ENCODE results near the gene KRT14. TPM values are rescaled to one million over a fixed set of nuclear protein-coding genes. Genes with fewer than 3 reads are reported as not detected.

KRT14 gene
- total and polyA plus RNA-seq, 2 experiments from 2014 or later, result not detected

- TF ChIP-seq ZNF462 (CRISPR knock-in tag; IDR thresholded peaks at IDR 0.05), result no peak
- TF ChIP-seq CTCF (conservative IDR thresholded peaks at IDR 0.05; ENCODE audit: low read depth in 2 of 2), result no peak
- TF ChIP-seq ETS1 (IDR thresholded peaks at IDR 0.05), result no peak
- TF ChIP-seq ZNF331 (CRISPR knock-in tag; IDR thresholded peaks at IDR 0.05; ENCODE audit: low read depth), result no peak
These were observed 31.0 kb upstream of the KRT14 start (continued) for GRCh38 chr17:41617698-41618097.

- Histone ChIP-seq H3K27me3 (ENCODE audit: insufficient read depth) (no peaks in the 10 kb centered on the region), H3K4me3 (no peak overlapping the region), H3K27ac (ENCODE audit: low read depth) (no peak overlapping the region), H3K79me2 (replicated peaks; ENCODE audit: insufficient read depth) (no peaks in the 10 kb centered on the region), H4K20me1 (replicated peaks; ENCODE audit: insufficient read depth) (no peaks in the 10 kb centered on the region), H3K36me3 (ENCODE audit: insufficient read depth) (no peaks in the 10 kb centered on the region), H3K4me1 (ENCODE audit: insufficient read depth) (no peaks in the 10 kb centered on the region), H2AFZ (no peak overlapping the region), H3F3A (replicated peaks; ENCODE audit: low read depth) (no peaks in the 10 kb centered on the region), H3K4me2 (no peak overlapping the region), H3K9me2 (ENCODE audit: insufficient read depth) (no peaks in the 10 kb centered on the region)
- Mint-ChIP-seq H3K27ac (no peak overlapping the region), H3K27me3 (ENCODE audit: insufficient read depth, low read depth, poor library complexity) (peaks cover 21% of the 10 kb centered on the region), H3K4me1 (peaks cover 17% of the 10 kb centered on the region; the same call in 2 of the 3 replicates), H3K4me3 (no peak overlapping the region), H3K36me3 (ENCODE audit: low read depth) (no peaks in the 10 kb centered on the region), H3K9me3 (no peaks in the 10 kb centered on the region; the same call in 2 of the 3 replicates)
- TF ChIP-seq POLR2AphosphoS5 (IDR thresholded peaks at IDR 0.05; ENCODE audit: low read depth) (no peak), NANOG (IDR thresholded peaks at IDR 0.05; ENCODE audit: borderline replicate concordance) (no peak), ZNF462 (CRISPR knock-in tag; IDR thresholded peaks at IDR 0.05) (no peak)
- ATAC-seq (no peak), DNase-seq (ENCODE audit: low spot score) (no peak)
These were observed 30.4 kb upstream of the KRT14 start for GRCh38 chr17:41617136-41617535.
